Pons (tissue), 1 donor: Measurements from ENCODE around the gene CEP162.
"Not testable (repeated sequence)": the region's sequence is repeated elsewhere in the genome, so short reads cannot be mapped to it uniquely, and the experiment has no call there.

Experiments used
- DNase-seq: peaks from one replicate; pipeline ENCODE4 v3.0.0-alpha.2; 2016; ENCODE audit warnings: low spot score

The CEP162 gene

DNA sequence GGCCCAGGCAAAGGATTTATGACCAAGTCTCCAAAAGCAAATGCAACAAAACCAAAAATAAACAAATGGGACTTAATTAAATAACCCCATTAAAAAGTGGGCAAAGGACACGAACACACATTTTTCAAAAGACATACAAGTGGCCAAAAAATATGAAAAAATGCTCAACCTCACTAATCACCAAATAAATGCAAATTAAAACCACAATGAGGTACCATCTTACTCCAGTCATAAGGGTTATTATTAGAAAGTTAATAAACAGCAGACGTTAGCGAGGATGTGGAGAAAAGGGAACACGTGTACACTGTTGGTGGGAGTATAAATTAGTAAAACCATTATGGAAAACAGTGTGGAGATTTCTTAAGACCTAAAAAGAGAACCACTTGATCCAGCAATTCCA is 71.1 kb downstream of the CEP162 start:
- no peak for DNase-seq

DNA sequence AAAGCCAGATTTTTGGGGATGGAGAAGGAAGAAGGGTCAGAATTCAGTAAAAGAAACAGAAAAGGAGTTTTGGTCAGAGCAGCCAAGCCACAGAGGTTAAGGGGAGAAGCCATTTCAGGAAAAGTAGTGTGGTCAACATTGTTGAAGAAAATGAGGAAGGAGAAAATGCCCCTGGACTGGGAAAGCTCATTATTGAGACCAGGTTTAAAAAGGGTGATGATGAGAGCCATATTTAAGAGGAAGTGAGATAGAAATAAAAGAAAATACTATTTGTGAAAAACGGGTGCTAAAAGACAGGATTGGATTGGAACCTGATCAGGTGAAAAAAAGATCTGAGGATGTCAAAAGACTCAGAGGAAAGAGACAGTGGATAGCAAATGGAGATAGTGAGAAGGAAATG is 75.8 kb downstream of the CEP162 start:
- no peak for DNase-seq

DNA sequence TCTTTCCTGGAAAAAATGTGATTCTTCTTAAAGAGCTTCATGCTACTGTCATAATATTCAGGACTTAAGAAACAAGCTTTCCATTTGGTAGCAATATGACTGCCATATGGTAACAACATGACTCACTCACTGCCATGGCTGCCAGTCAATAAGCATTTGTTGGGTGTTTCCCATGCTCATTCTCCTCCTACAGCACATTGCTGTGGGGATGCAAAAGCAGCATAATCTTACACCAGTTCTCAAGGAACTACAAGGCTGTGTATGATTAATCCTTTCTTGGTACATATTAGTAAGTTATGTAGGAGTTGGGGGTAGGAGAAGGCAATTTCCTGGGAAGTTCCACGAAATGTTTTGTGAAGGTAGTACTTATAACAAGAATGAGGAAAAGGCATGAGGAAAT is 76.7 kb downstream of the CEP162 start:
- no peak for DNase-seq

DNA sequence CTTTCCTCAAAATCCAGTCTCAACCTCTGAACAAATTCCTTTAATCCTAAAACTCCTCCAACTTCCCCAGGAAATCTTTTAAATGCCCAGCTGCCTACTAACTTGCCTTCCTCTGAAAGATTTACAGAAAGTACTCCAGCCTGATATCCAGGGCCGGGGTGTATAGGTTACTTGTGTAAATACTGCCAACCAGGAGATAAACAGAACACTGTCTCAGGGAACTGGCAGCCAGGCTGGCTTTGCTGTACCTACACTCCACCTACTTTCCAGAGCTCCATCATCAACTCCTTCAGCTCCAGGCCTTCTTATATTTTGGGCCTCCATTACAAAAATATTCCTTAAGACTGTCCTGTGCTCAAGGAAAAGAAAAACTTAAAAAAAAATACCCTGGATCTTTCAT is 85.9 kb downstream of the CEP162 start:
- no peak for DNase-seq

DNA sequence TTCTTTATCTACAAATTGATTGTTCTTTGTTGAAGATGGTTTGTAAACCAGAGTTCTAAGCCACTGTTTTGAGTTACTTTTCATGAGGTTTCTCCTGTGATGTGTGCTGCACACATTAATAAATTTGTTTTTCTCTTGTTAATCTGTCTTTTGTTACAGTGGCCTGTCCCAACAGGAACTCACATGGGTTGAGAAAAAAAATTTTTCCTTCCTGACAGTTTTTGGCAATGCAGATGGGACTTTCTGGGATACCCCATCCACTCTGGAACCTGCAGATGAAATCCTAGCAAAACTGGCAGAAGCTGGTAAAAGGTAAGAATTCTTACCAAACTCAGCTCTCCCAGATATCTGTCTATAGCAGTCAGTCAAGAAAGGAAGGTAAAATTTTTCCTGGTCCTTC is 88.1 kb downstream of the CEP162 start:
- no peak for DNase-seq

- DNase-seq: no peak
Measured at GRCh38 chr6:84137989-84138575, 89.4 kb downstream of the CEP162 start.

DNA sequence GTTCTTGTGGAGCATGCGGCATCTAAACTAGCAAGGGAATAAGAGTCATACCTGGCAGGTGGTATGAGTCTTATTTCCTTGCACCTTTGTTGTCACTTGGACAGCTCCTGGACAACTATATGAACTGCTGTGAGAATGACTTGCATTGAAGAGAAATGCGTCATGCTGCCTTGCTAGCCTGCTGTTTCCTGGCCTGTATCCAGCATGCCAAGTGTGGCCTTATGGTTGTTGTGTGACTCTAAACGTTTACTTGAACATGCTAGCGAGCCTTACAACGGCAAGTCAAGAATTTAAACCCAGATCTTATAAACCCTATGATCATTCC is 90.4 kb downstream of the CEP162 start:
- no peak for DNase-seq

- DNase-seq: no peak
Measured at GRCh38 chr6:84136364-84137050, 90.9 kb downstream of the CEP162 start.

- no peak for DNase-seq
Measured at GRCh38 chr6:84135291-84135690, 92.2 kb downstream of the CEP162 start.

GRCh38 chr6:84133385-84133784 is 94.1 kb downstream of the CEP162 start:
- not testable (repeated sequence) for DNase-seq

- not testable (repeated sequence) for DNase-seq
Measured at GRCh38 chr6:84129588-84129987, 97.9 kb downstream of the CEP162 start.

DNA sequence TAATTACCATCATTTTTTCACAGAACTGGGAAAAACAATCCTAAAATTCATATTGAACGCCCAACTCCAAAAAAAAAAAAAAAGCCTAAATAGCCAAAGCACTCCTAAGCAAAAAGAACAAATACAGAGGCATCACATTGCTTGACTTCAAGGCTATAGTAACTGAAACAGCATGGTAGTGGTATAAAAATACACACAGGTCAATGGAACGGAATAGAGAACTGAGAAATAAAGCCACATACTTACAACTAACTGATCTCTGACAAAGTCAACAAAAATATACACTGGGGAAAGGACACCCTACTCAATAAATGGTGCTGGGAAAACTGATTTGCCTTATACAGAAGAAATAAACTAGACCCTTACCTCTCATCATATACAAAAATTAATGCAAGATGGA is 104.3 kb downstream of the CEP162 start:
- no peak for DNase-seq

- DNase-seq: no peak
Measured at GRCh38 chr6:84119277-84119676, 108.2 kb downstream of the CEP162 start.

DNA sequence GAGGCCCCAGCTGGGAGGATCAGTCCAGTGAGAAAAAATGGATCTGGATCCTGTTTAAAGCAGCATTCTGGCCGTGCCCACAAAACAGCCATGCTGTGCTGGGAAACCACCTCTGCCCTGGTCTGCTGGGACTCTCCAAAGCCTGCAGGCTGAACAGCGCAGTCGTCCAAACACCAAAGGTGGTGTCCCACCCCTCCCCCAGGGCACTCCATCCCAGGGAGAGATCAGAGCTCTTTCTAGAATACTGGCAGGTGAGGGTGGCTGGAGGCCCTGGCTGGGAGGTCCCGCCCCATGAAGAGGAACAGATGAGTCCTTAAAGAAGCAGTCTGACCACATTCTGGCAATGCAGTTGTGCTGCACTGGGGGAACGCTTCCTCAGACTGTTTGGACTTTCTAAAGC is 109.3 kb downstream of the CEP162 start:
- no peak for DNase-seq

DNA sequence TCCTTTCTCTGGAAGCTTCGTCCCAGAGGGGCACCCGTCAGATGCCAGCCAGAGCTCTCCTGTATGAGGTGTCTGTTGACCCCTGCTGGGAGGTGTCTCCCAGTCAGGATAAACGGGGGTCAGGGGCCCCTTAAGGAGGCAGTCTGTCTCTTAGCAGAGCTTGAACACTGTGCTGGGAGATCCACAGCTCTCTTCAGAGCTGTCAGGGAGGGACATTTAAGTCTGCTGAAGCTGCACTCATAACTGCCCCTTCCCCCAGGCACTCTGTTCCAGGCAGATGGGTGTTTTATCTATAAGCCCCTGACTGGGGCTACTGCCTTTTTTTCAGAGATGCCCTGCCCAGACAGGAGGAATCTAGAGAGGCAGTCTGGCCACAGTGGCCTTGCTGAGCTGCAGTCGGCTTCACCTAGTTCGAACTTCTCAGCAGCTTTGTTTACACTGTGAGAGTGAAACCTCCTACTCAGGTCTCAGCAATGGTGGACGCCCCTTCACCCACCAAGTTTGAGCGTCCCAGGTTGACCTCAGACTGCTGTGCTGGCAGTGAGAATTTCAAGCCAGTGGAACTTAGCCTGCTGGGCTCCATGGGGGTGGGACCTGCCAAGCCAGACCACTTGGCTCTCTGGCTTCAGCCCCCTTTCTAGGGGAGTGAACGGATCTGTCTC is 112.4 kb downstream of the CEP162 start:
- not testable (repeated sequence) for DNase-seq

GRCh38 chr6:84111351-84111750 is 116.1 kb downstream of the CEP162 start:
- DNase-seq: not testable (repeated sequence)

DNA sequence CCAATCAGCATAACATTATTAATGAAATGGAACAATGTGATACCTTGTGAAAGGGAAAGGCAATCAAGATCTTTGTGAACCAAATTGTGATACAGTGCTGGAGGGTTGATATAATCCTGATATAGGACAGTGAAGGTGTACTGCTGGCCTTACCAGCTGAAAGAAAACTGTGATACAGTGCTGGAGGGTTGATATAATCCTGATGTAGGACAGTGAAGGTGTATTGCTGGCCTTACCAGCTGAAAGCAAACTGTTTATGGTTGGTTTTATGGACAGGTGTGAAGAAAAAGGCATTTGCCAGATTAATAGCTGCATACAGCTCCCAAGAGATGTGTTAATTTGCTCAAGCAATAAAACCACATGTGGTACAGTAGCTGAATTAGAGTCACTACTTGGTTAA is 119.9 kb downstream of the CEP162 start:
- DNase-seq: no peak

- DNase-seq: not testable (repeated sequence)
Measured at GRCh38 chr6:84105215-84105924, 122.1 kb downstream of the CEP162 start.

- no peak for DNase-seq
Measured at GRCh38 chr6:84103029-84103428, 124.4 kb downstream of the CEP162 start.

- no peak for DNase-seq
Measured at GRCh38 chr6:84095156-84095555, 132.3 kb downstream of the CEP162 start.

GRCh38 chr6:84093441-84094435 is 133.7 kb downstream of the CEP162 start:
- DNase-seq: no peak

- no peak for DNase-seq
Measured at GRCh38 chr6:84089552-84089951, 137.9 kb downstream of the CEP162 start.
